ENCODE measurements around the gene ETV5.

ETV5 gene

DNA sequence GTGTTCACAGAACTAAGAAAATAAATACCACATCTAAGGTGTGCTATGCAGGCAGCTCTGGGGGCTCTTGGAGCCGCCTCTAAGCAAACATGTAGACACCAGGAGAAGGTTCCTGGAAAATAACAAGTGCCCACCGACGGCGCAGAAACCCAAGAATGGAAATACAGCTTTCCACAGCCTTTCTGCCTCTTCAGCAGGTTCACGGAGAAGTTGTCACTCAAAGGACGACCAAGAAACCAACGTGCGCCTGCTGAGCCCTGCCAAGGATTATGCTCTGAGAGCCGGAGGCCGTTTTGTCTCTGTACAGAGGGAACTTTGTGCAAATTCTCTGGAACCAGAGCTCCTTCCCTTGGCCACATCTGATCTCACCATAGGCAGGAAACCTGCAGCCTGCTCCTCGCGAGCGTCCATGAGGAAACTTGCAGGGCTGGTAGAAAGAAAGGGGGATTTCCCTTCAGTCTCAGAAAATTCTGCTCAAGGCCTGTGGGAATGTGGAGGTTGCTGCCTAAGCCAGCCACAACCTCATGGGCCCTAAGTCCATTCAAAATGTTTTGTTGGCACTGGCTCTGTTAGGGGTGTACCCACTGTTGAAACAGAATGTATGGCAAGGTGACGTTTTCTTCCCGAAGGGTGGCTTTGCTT, 40.6 kb upstream of the ETV5 start:
- in situ Hi-C loops (cut with MboI; ENCODE audit: low pct_unique_long_range_greater_than_20kb, low sequenced_read_pairs, unreplicated experiment) = no loop called here
- DNase-seq (ENCODE audit: low spot score) = no peak
- TF ChIP-seq, protein P1, sequence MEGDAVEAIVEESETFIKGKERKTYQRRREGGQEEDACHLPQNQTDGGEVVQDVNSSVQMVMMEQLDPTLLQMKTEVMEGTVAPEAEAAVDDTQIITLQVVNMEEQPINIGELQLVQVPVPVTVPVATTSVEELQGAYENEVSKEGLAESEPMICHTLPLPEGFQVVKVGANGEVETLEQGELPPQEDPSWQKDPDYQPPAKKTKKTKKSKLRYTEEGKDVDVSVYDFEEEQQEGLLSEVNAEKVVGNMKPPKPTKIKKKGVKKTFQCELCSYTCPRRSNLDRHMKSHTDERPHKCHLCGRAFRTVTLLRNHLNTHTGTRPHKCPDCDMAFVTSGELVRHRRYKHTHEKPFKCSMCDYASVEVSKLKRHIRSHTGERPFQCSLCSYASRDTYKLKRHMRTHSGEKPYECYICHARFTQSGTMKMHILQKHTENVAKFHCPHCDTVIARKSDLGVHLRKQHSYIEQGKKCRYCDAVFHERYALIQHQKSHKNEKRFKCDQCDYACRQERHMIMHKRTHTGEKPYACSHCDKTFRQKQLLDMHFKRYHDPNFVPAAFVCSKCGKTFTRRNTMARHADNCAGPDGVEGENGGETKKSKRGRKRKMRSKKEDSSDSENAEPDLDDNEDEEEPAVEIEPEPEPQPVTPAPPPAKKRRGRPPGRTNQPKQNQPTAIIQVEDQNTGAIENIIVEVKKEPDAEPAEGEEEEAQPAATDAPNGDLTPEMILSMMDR (IDR thresholded peaks at IDR 0.05; ENCODE audit: extremely low read depth, insufficient read depth, missing control alignments) = no peak

DNA sequence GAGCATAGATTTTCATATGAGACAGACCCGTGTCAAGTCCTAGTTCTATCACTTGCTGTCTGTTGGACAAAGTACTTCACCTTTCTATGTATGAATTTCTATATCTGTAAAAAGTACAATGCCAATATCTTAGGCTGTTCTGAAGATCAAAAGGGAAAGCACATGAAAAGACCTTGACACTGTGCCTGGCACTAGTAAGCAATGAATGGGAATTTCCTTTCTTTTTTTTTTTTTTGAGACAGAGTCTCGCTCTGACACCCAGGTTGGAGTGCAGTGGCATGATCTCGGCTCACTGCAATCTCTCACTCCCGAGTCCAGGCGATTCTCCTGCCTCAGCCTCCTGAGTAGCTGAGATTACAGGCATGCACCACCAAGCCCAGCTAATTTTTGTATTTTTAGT, 35.4 kb upstream of the ETV5 start:
- TF ChIP-seq, protein P1 (IDR thresholded peaks at IDR 0.05; ENCODE audit: extremely low read depth, insufficient read depth, missing control alignments) = no peak
- in situ Hi-C loops (cut with MboI; ENCODE audit: low pct_unique_long_range_greater_than_20kb, low sequenced_read_pairs, unreplicated experiment) = no loop called here

DNA sequence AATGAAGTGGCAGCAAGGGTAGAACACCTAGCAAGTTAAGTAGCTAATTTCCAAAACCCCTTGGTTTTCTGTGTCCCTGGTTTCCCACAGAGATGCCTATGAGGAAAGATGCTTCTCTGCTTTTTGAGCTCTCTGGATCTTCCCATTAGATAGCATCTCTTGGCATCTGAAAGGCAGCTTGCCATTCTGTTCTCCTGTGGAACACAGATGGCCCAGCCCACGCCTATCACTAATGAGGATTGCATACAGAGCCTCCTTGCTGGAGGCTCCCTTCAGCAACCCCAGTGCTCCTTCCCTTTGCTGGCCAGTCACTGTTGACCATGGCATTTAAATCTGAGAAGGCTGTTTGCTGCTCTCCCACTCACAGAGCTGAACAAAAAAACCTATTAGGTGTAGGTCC, 34.4 kb upstream of the ETV5 start:
- in situ Hi-C loops (cut with MboI; ENCODE audit: low pct_unique_long_range_greater_than_20kb, low sequenced_read_pairs, unreplicated experiment) = no loop called here
- TF ChIP-seq, protein P1 (IDR thresholded peaks at IDR 0.05; ENCODE audit: extremely low read depth, insufficient read depth, missing control alignments) = no peak
- no peak for DNase-seq (ENCODE audit: low spot score)

More for the DNA sequence above, 35.4 kb upstream of the ETV5 start:
- no peak for DNase-seq (ENCODE audit: low spot score)

DNA sequence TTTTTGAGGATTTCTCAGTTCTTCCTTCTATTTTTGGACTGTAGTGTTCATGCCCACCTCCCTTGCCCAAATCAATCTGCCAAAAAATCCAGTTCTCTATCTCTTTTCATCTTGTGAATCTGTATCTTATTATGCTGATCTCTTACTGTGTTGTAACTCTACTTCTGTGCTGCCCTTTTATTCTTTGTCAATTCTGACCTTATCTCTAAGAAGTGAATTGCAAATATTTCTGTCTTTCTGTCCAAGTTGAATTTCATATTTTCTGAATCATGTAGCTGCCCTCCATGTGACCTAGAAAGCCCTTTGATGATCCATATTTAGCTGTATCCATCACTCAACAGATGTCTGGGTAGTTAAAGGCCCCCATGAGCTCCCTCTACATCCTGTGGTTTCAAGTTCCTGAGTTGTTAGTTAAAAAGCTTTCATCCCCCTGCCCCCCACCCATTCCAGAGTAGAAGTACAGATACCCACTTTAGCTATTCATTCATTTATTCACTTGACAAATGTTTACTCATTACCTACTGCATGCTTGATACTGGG, 33.6 kb upstream of the ETV5 start:
- TF ChIP-seq, protein P1 (IDR thresholded peaks at IDR 0.05; ENCODE audit: extremely low read depth, insufficient read depth, missing control alignments) = no peak
- no peak for DNase-seq (ENCODE audit: low spot score)
- in situ Hi-C loops (cut with MboI; ENCODE audit: low pct_unique_long_range_greater_than_20kb, low sequenced_read_pairs, unreplicated experiment) = no loop called here

DNA sequence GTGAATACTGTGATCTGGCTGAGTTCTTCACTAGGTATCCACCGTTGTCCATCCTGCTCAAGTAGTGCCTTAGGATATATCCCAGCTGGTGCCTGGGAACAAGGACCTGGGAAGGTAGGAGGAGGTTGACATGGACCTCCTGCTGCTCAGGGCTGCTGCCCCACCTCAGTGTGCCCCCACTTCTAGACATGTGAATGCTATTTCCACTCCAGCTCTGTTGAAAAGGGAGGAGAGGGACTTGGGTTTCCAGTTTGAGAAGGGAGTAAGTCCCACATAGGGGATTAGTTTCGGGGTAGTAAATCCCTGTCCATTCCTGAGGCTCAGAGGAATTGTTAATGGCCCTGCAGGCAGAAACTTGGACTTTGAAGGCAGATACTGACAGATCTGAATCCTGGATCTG, 32.9 kb upstream of the ETV5 start:
- TF ChIP-seq, protein P1 (IDR thresholded peaks at IDR 0.05; ENCODE audit: extremely low read depth, insufficient read depth, missing control alignments) = no peak
- DNase-seq (ENCODE audit: low spot score) = no peak

DNA sequence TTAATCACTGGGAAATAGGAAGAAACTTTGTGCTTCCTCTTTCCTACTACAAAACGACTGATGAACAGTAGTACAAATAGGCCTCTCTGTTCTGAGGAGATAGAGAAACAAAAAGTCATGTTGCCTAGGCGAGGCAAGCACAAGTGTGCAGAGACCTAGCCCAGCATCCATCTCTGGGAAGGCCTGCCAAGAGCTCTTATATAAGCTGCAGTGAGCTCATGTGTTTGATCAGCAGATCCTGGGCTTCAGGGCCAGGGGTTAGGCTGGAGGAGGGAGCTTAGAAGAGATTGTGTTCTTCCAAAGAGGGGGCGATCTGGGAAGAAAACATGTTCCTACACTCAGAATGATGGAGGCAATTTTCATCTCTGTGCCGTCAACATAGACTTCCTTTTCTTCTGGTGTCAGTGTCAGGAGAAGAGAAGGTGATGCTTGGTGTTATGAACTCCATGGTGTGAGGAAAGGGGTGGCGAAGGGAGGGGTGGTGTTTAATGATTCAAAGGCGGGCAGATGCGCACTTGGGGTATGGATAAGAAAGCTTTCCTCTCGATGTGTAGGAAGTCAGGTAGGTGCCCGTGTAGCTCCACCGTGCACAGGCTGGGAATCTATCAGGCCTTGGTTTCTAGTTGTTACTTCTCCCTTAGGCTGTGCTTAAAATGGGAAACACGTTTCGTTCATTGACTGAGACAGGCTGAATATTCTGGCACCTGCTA, 29.5 kb upstream of the ETV5 start:
- TF ChIP-seq, protein P1 (IDR thresholded peaks at IDR 0.05; ENCODE audit: extremely low read depth, insufficient read depth, missing control alignments) = no peak
- no peak for DNase-seq (ENCODE audit: low spot score)
- in situ Hi-C loops (cut with MboI; ENCODE audit: low pct_unique_long_range_greater_than_20kb, low sequenced_read_pairs, unreplicated experiment) = no loop called here

More for the DNA sequence above, 32.9 kb upstream of the ETV5 start:
- in situ Hi-C loops (cut with MboI; ENCODE audit: low pct_unique_long_range_greater_than_20kb, low sequenced_read_pairs, unreplicated experiment) = no loop called here

Data from GM13977 (cell line).